H7 (cell line): ENCODE measurements around the gene LGI2. TPM values are rescaled to one million over a fixed set of nuclear protein-coding genes. Genes with fewer than 3 reads are reported as not detected.
"Not testable (repeated sequence)": the region's sequence is repeated elsewhere in the genome, so short reads cannot be mapped to it uniquely, and the experiment has no call there.

Experiments
- DNase-seq: peaks from one replicate; pipeline ENCODE4 v3.0.0; 2012
- H3K27me3 ChIP-seq: 2 replicates; pipeline ENCODE4 v1.6.0; 2011; ENCODE audit warnings: mild to moderate bottlenecking, low read length; ENCODE audit not compliant: control insufficient read depth, insufficient read depth
- H3K36me3 ChIP-seq: replicated peaks from 2 replicates; pipeline ENCODE4 v1.5.1; 2011; ENCODE audit warnings: low read length; ENCODE audit not compliant: control insufficient read depth, insufficient read depth
- H3K4me3 ChIP-seq: 2 replicates; pipeline ENCODE4 v1.5.1; 2011; ENCODE audit warnings: low read depth, mild to moderate bottlenecking, control low read depth, low read length, moderate library complexity; ENCODE audit not compliant: insufficient read depth
- total RNA-seq: library from RNA; depleted of rRNA; stranded (reverse); fragments of >200 nt; shearing (Covaris generic); gene quantifications from 2 replicates; pipeline ENCODE4 v1.2.3, GENCODE V29; 2014; rRNA removed

Gene LGI2
- 0.94 and 3.1 TPM in 2 replicates for total RNA-seq

- Histone ChIP-seq H3K4me3 (peak within 1 kb of the TSS; percentile 53), H3K36me3 (no peaks in the 10 kb centered on the region), H3K27me3 (peaks cover 34% of the 10 kb centered on the region)
- DNase-seq, result peak; percentile 89
Observed at GRCh38 chr4:25030277-25031076, at the start of gene LGI2. LGI2 (minus strand) TSS chr4:25030946; CDS start chr4:25030693, 253 bp downstream.

GRCh38 chr4:25078523-25078922 is 47.8 kb upstream of the LGI2 start:
- no peak for DNase-seq
- Histone ChIP-seq H3K4me3 (no peak overlapping the region), H3K27me3 (no peaks in the 10 kb centered on the region), H3K36me3 (no peaks in the 10 kb centered on the region)

- Histone ChIP-seq H3K36me3 (no peaks in the 10 kb centered on the region), H3K4me3 (no peak overlapping the region), H3K27me3 (no peaks in the 10 kb centered on the region)
- DNase-seq, result no peak
Observed at GRCh38 chr4:25076625-25077398, 46.1 kb upstream of the LGI2 start.

- Histone ChIP-seq H3K4me3 (no peak overlapping the region), H3K27me3 (no peaks in the 10 kb centered on the region), H3K36me3 (no peaks in the 10 kb centered on the region)
- DNase-seq, result no peak
Observed at GRCh38 chr4:25075851-25076250, 45.1 kb upstream of the LGI2 start.

GRCh38 chr4:25075129-25075528 is 44.4 kb upstream of the LGI2 start:
- DNase-seq, result no peak
- no peaks in the 10 kb centered on the region for H3K36me3 ChIP-seq
- no peak overlapping the region for H3K4me3 ChIP-seq
- no peaks in the 10 kb centered on the region for H3K27me3 ChIP-seq

GRCh38 chr4:25070545-25070944 is 39.8 kb upstream of the LGI2 start:
- no peaks in the 10 kb centered on the region for H3K27me3 ChIP-seq
- H3K4me3 ChIP-seq, result no peak overlapping the region

GRCh38 chr4:25069014-25069413 is 38.3 kb upstream of the LGI2 start:
- Histone ChIP-seq H3K4me3 (no peak overlapping the region), H3K36me3 (no peaks in the 10 kb centered on the region), H3K27me3 (no peaks in the 10 kb centered on the region)
- no peak for DNase-seq

More at GRCh38 chr4:25070545-25070944, 39.8 kb upstream of the LGI2 start:
- no peaks in the 10 kb centered on the region for H3K36me3 ChIP-seq
- DNase-seq, result no peak

GRCh38 chr4:25068386-25068785 is 37.6 kb upstream of the LGI2 start:
- H3K4me3 ChIP-seq, result no peak overlapping the region
- H3K27me3 ChIP-seq, result no peaks in the 10 kb centered on the region
- no peaks in the 10 kb centered on the region for H3K36me3 ChIP-seq
- DNase-seq, result no peak

GRCh38 chr4:25065932-25066590 is 35.3 kb upstream of the LGI2 start:
- no peaks in the 10 kb centered on the region for H3K27me3 ChIP-seq
- H3K36me3 ChIP-seq, result no peaks in the 10 kb centered on the region
- H3K4me3 ChIP-seq, result no peak overlapping the region
- no peak for DNase-seq

GRCh38 chr4:25065431-25065858 is 34.7 kb upstream of the LGI2 start:
- no peak overlapping the region for H3K4me3 ChIP-seq

GRCh38 chr4:25064447-25064846 is 33.7 kb upstream of the LGI2 start:
- H3K4me3 ChIP-seq, H3K36me3 ChIP-seq, H3K27me3 ChIP-seq, DNase-seq: not testable (repeated sequence)

More at GRCh38 chr4:25065431-25065858, 34.7 kb upstream of the LGI2 start:
- DNase-seq, result no peak
- Histone ChIP-seq H3K27me3 (no peaks in the 10 kb centered on the region), H3K36me3 (no peaks in the 10 kb centered on the region)

GRCh38 chr4:25063116-25063515 is 32.4 kb upstream of the LGI2 start:
- no peak overlapping the region for H3K4me3 ChIP-seq
- no peak for DNase-seq
- no peaks in the 10 kb centered on the region for H3K36me3 ChIP-seq
- no peaks in the 10 kb centered on the region for H3K27me3 ChIP-seq

GRCh38 chr4:25062098-25062497 is 31.4 kb upstream of the LGI2 start:
- no peak overlapping the region for H3K4me3 ChIP-seq
- no peaks in the 10 kb centered on the region for H3K27me3 ChIP-seq
- DNase-seq, result no peak
- H3K36me3 ChIP-seq, result no peaks in the 10 kb centered on the region

GRCh38 chr4:25061602-25062001 is 30.9 kb upstream of the LGI2 start:
- no peak for DNase-seq
- H3K36me3 ChIP-seq, result no peaks in the 10 kb centered on the region

More at GRCh38 chr4:25061602-25062001, 30.9 kb upstream of the LGI2 start:
- Histone ChIP-seq H3K27me3 (no peaks in the 10 kb centered on the region), H3K4me3 (no peak overlapping the region)
